Activated CD8-positive, alpha-beta memory T cell treated with anti-CD3 and anti-CD28 coated beads, Interleukin-2, amount 50 U/mL, for 1 hour (primary cell): ENCODE results near the gene STK4.

Experiments
- DNase-seq: peaks from one replicate; pipeline ENCODE4 v3.0.0-alpha.2; 2020; ENCODE audit errors: extremely low read depth

The STK4 gene

DNA sequence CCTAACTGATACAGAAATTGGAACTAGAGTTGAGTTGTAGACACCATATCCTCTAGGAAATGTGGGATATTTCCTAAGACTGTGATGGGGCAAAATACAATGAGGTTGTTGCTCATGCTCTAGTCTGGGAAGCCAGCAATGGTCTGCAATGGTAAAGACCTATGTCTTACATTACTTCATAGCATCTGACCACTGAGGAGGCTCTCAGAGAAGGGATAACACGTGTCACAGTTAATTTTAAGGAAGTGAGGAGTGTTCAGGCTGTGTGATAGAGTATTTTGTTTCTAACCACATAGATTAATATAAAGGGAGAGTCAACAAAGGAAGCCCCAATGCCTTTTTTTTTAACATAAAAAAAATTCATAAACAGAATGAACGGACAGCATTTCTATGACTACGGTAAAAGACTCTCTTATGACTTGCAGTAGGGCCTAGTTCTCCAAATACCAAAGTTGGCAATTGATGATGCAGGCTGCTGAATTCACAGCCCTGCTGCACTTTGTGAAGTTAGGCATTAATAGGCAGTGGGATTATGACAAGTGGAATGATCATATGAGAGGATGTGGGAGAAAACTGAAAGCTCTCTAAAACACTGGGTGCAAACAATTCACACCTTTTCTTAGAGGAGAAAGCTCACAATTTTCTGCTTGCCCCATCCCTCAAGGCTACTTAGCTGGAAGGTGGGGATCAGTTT is 120.9 kb downstream of the STK4 start:
- DNase-seq: no peak

DNA sequence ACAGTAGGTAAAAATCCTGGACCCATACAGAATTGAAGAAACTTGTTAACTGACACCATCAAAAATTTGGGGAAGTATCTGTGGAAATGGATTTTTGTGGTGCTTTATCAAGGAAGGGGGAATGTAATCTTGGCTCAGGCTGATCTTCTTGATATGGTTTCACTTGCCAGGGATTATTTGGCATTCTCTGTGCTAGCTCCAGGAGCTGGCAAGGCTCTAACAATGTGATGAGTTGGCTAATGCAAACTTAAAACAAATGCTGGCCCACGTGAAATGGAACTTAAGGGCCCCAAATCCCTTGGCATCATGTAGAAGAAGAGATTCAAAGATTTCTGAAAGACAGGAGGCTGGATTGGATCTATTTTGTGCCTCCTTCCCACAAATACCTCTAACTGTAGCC is 121.5 kb downstream of the STK4 start:
- DNase-seq: no peak

DNA sequence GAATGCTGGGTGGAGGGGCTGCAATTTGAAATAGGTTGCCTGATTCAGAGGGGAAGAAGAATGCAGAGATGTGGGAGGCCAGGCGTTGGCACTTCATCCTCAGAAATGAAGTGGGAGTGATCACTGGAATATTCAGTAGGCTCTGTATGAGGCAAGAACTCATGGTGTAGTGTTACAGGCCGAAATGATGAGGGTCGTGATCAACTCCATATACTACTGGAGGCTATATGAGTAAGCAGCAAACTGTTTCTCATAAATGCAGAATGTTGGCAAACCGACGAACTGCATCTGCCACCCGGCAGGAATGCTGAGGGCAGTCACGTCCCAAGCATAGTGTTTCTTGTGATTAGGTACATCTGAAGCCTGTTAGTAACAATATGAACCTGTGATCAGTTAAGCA is 121.9 kb downstream of the STK4 start:
- no peak for DNase-seq

DNA sequence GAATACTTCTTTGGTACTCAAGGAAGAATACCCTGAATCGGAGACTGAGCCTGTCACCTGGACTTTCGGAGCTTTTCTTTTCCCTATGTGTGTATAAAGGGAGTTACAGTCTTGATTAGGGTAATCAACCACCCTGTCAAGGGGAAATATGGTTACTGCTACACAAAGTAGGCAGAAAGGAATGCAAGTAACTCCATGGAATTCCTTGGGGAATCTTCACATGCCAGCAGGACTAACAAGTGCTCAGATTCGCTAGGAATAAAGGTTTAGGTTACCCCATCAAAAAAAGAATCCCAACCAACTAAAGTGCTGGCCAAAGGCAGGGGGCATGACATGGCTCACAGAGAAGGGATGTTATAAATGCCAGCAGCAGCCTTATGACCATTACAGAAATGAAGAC is 124.2 kb downstream of the STK4 start:
- DNase-seq: no peak

DNA sequence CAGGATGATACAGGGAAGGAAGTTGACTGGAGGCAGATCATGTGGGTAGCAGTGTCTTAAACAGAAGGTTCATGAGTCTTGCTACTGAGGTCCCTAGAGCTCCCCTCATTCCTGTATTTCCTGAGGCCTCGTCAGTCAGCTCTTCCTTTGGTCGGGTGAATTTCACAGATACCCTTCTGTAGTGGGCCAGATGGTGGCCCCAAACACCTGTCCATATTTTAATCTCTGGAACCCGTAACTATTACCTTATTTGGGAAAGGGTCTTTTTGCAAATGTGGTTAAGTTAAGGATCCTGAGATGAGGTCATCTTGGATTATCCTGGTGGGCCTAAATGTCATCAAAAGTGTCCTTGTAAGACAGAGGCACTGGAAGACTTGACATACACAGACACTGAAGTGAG is 125.1 kb downstream of the STK4 start:
- DNase-seq: no peak

DNA sequence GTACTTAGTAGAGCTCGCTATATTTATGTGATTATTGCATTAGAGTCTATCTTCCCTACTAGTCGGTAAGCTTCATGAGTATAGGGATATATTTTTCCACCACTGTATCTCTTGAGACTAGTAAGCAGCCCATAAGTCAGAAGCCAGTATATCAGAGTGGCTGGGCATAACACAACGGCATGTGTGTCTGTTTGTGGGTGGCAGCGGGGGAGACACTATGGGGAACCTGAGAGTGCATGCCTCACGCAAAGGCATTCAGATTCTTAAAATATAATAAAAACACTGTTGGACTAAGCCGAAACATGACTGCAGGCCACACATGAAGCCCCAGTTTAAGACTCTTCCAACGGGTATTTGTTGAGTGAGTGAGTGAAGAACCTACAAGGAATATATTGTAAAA is 126.6 kb downstream of the STK4 start:
- DNase-seq: no peak

DNA sequence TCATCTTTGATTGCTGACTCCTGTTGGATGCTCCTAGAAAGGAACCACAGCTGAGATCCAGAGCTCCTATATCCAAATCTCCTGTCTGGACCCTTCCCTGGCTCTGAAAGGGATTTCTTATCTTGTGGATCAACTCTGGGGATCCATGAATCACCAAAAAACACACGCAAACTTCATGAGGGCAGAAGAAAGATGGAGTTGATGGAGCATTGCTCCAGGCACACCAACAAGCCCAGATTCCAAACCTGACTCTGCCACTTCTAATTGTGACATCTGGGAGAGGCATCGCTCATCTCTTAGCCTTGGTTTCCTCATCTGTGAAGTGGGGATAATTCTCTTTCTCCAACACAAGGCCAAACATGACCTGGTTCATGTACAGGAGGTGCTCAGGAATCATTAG is 127.9 kb downstream of the STK4 start:
- DNase-seq: no peak

DNA sequence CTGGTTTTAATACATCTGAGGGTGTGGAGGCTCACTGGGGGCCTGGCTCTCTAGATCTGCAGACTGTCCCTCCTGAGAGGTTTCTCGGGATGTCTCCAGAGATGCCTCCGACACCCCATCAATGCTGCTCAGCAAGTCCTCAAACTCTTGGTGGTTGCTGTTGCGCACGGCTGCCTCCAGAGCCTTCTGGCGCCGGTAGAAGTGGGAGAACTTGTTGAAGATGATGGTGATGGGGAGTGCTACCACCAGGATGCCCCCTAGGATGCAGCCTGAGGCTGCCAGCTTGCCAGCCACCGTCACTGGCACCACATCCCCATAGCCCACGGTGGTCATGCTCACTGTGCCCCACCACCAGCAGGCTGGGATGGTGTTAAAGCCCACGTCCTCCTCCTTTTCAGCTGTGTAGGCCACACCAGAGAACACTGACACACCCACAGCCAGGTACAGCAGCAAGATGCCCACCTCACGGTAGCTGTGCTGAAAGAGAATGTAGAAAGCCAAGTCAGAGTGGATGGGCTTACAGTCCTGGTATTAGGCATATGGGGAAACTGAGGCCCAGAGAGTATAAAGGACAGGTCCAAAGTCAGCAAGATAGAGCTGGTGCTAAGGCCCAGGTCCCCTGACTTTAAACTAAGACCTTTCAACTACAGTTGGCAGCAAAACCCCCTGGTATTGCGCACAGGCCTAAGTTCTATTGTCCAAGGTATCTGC is 128.7 kb downstream of the STK4 start:
- DNase-seq: no peak

DNA sequence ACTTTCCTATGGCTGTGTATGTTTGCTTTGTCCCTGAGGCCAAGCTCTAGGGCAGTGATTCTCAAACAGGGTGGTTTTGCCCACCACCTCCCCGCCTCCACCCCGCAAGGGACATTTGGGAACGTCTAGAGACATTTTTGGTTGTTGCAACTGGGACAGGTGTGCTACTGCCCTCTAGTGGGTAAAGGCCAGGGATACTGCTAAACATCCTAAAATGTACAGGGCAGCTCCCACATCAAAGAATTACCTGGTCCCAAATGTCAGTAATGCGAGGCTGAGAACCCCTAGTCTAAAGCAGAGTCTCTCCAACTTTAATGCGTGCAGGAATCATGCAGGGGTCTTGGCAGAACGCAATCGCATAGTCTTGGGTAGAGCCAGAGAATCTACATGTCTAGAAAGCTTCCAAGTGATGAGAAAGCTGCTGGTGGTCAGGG is 129.5 kb downstream of the STK4 start:
- peak; percentile 32 for DNase-seq

DNA sequence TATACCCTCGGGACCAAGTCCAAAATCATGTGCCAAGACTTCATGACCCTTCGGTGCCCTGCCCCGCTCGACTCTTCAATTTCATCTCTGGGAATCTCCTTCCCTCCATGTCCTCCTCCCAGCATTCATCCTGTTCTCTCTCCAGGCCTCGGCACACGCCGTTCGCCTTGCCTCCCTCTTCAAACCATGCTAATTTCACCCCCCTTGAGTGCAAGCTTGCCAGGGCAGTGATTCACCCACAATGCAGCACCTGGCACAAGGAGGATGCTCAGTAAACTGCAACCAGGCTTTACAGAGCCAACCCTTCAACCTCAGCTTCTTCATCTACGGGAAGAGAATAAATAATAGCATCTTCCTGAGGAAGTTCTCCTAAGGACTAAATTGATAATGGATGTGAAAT is 130.5 kb downstream of the STK4 start:
- DNase-seq: no peak

DNA sequence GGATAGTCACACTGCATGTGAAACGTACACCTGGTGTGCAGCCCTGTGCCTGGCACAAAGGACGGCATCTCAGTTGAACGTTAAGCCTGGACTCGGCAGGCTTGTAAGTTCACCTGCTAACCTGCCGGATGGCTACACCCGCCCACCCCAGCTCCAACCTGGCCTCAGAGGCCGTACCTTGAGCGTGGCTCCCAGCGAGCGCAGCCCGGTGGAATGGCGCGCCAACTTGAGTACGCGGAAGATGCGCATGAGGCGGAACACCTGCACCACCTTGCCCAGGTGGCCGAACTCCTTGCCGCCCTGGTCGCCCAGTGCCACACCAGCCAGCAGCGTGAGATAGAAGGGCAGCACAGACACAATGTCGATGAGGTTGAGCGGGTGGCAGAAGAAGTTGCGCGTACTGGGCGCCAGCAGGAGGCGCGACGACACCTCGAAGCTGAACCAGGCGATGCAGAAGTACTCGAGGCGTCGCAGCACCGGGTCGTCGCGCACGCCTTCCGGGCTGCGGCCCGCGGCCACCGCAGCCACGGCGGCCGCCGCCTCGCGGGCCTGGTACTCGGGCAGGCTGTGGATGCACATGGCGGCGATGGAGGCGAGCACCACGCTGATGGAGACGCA is 131.3 kb downstream of the STK4 start:
- DNase-seq: no peak

DNA sequence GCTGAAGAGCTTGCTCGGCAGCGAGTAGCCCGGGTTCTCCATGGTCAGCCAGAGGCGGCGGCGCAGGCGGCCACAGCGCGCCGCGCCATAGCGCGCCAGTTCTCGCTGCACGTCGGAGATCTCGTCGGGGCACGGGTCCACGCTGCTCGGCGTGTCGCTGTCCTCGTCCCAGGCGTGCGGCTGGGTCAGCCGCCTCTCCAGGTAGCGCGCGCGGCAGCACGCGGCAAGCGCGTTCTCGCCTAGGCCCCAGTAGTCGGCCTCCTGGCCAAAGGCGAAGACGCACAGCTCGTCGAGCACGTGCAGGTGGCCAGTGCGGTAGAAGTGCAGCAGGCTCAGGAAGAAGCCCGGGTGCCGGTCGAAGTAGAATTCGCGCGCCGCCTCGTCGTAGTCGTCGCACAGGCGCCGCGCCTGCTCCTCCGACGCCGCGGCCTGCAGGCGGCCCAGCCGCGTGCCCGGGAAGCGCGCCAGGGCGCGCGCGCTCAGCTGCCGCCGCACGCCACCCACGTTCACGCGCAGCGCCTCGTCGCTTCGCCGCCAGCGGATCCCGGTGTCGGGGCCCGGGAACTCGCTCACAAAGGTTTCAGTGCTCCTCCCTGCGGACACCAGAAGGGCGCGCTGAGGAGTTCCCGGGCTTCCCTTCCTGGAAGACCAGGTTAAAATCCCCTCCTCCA is 131.9 kb downstream of the STK4 start:
- no peak for DNase-seq

DNA sequence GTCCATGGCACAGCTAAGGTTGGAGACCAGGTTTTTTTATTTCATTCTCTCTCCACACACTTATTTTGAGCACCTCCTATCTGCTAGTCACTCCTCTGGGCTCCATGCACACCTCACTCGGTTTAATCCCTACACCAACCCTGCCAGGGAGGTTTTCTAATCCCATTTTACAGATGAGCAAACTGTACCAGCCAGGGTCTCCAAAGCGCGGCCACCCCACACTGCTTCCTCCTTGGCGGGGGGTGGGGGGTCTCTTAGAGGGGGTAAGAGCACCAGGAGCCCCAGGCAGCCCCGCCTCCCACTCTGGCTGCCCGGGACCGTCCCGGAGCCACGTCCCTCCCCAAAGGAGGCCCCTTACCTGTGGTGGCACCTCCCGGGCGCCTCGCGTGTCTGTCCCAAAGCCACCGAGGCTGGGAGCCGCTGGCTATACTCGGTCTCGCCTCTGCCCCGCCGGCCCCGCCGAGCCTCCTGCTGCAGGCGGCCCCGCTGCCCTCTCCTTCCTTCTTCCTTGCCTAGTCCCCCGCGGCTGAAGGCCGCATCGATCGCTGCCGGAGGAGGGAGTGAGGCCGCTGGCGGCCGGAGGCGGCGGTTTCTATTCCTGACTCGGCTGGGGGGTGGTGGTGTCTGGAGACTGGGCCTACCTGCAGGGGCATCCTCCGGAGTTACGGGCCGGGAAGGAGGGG is 134.4 kb downstream of the STK4 start, which contains the start of gene KCNS1:
Gene KCNS1, minus strand, starts transcription at position 565 of the 683 bp plus-strand sequence. CDS start 1,891 bp downstream, outside the sequence.
- no peak for DNase-seq

DNA sequence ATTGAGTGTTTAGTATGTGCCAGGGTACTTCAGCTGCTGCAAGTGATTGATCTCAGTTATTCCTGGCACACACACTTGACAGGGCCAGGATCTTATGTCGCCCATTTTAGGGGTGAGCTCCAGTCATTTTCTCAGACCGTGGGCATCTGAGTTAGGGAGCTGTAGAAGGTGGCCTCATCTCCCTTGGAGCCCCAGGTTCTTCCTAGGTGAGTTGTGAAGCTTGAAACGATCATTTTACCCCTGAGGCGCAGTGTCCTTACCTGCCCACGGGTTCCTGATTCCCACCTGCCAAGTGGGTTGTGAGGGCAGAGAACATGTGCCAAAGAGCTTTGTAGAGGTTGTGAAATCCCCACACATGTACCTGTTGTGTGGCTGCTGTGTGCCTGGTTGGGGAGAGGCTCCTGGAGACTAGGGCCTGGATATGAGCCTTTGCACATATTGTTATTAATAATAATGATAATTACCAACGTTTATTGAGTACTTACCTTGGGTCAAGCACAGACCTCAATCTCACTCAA is 135.1 kb downstream of the STK4 start:
- DNase-seq: no peak

DNA sequence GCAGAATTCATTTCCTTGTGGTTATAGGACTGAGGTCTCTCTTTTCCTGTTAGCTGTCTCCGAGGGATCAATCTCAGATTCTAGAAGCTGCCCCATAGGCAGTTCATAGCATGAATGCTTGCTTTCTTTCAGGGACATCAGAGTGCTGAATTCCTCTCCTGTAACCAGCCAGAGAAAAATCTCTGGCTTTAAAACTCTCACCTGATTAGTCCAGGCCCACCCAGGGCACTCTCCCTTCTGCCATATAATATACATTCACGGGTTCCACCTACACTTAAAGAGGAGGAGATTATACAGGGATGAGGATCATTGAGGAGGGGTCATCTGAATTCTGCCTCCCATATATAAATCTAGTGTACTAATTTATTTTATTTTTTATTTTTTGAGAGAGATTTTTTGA is 136.8 kb downstream of the STK4 start:
- DNase-seq: no peak

DNA sequence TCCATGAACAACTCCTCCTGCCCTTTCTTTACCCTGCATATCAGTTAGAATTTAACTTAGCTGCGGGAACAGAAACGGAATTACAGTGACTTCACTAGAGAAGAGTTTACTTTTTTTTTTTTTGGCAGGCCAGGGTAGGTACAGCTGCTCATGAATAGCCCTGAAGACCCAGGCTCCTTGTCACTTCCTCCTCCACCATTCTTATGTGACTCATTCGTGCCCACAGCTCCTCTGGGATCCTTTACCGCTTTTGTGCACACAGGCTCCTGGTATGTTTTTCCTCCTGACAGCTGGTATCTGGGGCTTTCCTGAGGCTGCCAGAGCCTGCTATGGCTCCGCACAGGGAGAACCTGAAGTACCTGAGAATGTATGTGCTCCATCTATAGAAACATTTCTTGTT is 138.5 kb downstream of the STK4 start:
- no peak for DNase-seq

DNA sequence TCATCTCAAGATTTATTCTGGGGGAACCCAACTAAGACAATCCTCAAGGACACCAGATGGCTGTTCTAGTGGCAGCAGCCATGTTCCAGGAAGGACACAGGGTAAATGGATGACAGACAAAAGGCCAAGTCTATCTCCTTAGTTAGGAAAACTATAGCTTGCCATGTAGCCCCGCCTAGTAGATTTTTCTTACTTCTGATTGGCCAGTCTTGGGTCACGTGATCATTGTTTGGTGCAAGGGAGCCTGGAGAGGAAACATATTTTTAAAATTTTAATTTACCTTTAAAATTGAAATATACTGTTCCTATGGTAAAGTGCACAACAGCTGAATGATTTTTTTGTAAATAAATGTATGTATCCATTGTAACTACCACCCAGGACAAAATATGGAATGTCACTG is 139.0 kb downstream of the STK4 start:
- no peak for DNase-seq

DNA sequence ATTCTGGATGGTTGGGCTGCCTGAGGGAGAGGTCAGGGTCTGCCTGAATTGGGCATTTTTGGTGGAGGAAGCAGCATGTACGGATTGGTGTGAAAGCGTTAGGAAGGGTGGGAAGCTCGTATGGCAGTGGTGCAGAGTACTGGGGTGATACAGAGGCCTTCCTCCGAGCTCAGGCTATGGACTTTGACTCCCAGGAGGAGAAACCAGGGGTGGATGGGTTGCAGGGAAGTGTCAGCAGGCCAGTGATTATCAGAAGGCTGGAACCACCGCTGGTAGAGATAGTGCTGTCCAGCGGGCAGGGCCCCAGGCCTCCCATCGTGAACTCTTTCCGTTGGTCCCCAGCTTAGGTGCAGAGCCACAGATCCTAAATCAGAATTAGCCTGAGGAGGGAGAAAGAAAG is 143.3 kb downstream of the STK4 start:
- DNase-seq: no peak

DNA sequence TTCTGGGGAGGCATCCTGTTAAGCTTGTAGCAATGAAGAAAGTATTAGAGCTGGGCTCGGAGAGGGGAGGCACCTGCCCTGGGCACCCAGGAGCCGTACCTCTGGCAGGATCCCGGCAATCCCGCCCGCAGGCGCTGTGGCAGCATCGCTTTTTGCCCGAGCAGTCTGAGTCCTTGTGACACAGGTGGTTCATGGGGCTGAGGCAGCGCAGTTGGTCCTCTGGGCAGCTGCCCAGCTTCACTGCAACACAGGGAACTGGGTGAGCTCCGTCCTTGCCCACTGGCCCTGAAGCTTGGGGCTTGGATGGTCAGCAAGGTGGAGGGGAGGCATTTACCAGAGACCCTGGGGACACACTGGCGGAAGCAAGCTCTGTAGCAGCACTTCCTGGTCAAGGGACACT is 144.0 kb downstream of the STK4 start:
- DNase-seq: no peak

DNA sequence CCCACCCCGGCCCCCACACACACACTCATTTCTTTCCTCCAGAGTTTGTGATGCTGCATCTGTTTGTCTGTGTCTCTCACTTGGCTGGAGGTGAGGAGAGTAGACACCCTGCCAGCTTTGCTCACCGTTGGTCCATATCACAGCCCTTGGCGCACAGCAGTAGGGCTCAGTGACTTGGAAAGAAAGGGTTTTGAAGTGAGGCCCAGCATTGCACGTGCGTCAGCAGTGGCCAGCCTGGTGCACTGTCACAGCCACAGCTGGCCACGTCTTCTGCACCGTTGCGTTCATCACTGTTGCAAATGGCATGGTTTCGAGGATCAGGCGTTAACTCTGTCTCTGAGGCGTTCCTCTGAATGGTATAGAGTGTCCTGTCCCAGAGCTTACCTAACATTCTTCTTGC is 145.0 kb downstream of the STK4 start:
- no peak for DNase-seq

DNA sequence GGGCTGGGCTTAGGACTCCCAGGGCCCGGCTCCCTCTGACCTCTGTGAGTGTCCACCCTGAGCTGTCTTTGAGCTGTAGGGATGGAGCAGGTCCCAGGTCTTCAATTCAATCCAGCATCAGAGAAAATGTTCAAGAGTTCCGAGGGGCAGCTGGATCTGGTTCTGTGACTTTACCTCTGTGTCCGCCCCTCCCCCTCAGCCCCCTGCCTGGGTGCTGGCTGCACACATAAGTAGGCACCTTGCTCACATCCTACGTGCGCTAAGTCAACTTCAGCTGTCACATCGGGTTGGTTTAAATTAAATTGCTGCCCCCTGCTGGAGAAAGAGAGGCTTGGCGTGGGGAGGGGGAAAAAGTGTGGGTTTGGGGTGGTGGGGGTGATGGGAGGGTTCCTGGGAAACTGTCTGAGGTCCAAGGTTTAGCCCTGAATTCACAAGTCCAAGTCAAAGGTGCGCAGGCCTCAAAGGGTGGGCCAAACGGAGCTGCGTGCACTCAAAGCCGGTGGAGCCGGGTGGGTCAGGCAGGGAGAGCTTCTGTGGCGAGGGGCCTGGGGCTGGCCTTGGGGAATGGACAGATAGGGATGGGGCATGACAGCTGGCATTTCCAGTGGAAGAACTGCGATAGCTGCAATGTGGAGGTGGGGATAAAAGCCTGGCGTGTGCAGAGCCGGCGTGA is 145.6 kb downstream of the STK4 start:
- DNase-seq: no peak
